ENCODE results near the gene MACROD2.

Gene MACROD2

GRCh38 chr20:14758356-14758755 is 763.0 kb downstream of the MACROD2 start:
- no peak for DNase-seq (ENCODE audit: low read depth in 3 of 3)

GRCh38 chr20:14759979-14760378 is 764.7 kb downstream of the MACROD2 start:
- no peak for DNase-seq (ENCODE audit: low read depth in 3 of 3)

DNA sequence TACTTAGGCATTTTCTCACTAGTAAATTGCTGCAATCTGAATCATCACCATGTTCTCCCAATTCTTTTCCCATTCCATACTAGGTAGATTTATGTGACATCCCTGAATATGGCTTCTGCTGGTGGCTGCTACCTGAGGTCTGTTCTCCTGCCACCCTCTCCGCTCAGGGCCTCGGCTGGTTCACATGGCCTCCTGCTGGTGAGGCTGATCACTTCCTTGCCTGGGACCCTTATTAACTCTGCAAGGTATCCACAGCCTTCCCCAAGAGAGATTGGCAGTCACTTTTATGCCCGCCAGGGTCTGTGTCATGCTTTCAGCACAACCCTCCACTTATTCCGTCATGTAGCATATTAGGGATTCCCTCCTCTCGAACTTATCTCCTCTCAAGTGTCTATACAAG is 766.6 kb downstream of the MACROD2 start:
- DNase-seq (ENCODE audit: low read depth in 3 of 3), result no peak

GRCh38 chr20:14764511-14765369 is 769.4 kb downstream of the MACROD2 start:
- DNase-seq (ENCODE audit: low read depth in 3 of 3), result no peak

GRCh38 chr20:14765370-14765701 is 770.0 kb downstream of the MACROD2 start:
- DNase-seq (ENCODE audit: low read depth in 3 of 3), result no peak

DNA sequence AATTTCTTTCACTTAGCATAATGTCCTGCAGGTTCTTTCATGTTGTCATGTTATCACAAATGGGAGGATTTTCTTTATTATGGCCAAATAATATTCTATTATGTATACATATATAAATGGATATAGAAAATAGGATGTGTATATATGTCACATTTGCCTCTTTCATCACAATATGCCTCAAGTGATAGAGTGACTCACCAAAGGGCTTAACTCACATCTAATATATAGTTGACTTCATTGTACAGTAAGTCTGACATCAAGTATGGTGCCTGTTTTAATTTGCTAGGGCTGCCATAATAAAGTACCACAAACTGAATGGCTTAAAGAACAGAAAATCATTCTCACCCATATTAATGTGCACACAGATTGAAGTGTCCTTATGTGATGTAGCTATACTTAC is 778.2 kb downstream of the MACROD2 start:
- no peak for DNase-seq (ENCODE audit: low read depth in 3 of 3)

GRCh38 chr20:14775778-14776177 is 780.5 kb downstream of the MACROD2 start:
- no peak for DNase-seq (ENCODE audit: low read depth in 3 of 3)

GRCh38 chr20:14777591-14777990 is 782.3 kb downstream of the MACROD2 start:
- DNase-seq (ENCODE audit: low read depth in 3 of 3), result no peak

GRCh38 chr20:14778096-14778495 is 782.8 kb downstream of the MACROD2 start:
- no peak for DNase-seq (ENCODE audit: low read depth in 3 of 3)

GRCh38 chr20:14778875-14779274 is 783.6 kb downstream of the MACROD2 start:
- no peak for DNase-seq (ENCODE audit: low read depth in 3 of 3)

- no peak for DNase-seq (ENCODE audit: low read depth in 3 of 3)
Measured at GRCh38 chr20:14780508-14780907, 785.2 kb downstream of the MACROD2 start.

- no peak for DNase-seq (ENCODE audit: low read depth in 3 of 3)
Measured at GRCh38 chr20:14782731-14783130, 787.4 kb downstream of the MACROD2 start.

DNA sequence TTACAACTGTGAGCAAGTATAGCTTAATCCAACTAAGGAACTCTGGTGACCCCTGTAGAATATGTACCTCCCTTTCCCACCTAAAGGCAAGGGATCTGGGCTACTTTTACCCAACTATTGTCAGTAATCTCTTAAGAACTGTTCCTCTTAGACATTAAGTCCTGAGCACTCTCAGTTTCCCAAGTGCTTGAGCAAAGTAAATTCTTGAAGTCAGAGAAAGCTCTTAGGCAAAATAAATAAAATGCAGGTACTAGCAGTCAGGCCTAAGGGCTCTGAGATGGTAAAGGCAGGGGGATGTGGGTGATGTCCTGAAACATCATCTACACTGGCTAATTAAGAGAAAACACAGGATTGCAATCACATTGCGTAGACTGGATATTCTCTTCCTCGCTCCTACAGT is 788.5 kb downstream of the MACROD2 start:
- no peak for DNase-seq (ENCODE audit: low read depth in 3 of 3)

DNA sequence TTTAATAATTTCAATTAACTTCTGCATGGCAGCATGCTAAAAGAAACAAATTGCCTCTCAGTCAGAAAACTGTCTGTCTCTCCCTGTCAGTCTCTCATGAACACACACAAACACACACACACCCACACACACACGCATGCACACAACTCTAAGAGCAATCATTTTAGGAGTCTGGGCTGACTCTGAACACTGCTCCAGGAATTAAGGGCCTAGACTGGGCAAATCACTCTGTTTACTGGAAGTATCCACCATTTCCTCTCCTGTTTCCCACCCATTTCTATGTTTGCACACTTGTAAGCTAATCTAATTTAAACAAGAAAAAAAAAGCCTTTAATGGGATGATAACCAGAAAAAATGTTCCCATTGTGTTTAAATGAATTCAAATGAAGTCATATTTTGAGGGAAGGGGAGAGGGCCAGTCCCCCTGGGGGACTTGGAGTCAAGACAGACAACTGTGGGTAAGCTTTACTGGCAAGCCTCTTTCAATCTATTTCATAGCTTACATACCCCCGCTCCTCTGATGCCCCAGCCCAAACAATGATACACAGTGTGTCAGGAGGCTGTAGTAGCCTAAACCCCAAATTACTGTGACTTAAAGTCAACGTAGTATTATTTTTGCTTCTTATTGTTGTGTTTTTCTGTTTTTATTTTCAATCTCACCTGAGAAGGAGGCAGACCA is 789.9 kb downstream of the MACROD2 start:
- DNase-seq (ENCODE audit: low read depth in 3 of 3), result no peak

DNA sequence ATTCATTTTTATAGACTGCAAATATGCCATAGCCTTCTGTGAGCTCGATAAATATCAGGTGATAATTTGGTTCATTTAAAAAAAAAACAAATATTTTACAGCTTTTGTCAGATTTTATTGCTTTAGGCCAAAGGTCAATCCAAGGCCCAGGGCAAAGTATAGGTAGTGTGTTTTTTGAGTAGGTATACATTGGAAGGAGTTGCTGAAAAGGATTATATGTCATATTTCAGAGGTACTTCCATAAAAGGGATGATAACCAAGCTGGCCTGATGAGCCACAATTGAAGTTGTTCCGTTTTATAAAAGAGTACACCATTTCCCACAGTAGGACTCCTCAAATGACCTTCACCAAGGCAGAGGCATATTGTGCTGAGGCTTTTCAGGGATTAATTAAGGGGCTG is 794.9 kb downstream of the MACROD2 start:
- no peak for DNase-seq (ENCODE audit: low read depth in 3 of 3)

GRCh38 chr20:14790771-14791620 is 795.7 kb downstream of the MACROD2 start:
- DNase-seq (ENCODE audit: low read depth in 3 of 3), result no peak

- no peak for DNase-seq (ENCODE audit: low read depth in 3 of 3)
Measured at GRCh38 chr20:14792915-14793314, 797.6 kb downstream of the MACROD2 start.

- no peak for DNase-seq (ENCODE audit: low read depth in 3 of 3)
Measured at GRCh38 chr20:14799545-14800216, 804.4 kb downstream of the MACROD2 start.

GRCh38 chr20:14800707-14801425 is 805.5 kb downstream of the MACROD2 start:
- DNase-seq (ENCODE audit: low read depth in 3 of 3), result no peak

GRCh38 chr20:14801591-14802325 is 806.4 kb downstream of the MACROD2 start:
- DNase-seq (ENCODE audit: low read depth in 3 of 3), result no peak

DNA sequence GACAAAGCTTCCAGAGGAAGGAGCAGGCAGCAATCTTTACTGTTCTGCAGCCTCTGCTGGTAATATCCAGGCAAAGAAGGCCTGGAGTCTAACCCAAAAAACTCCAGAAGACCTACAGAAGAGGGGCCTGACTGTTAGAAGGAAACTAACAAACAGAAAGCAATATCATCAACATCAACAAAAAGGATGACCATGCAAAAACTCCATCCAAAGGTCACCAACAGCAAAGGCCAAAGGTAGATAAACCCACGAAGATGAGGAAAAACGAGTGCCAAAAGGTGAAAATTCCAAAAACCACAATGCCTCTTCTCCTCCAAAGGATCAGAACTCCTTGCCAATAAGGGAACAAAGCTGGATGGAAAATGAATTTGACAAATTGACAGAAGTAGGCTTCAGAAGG is 811.9 kb downstream of the MACROD2 start:
- no peak for DNase-seq (ENCODE audit: low read depth in 3 of 3)

Measured in stimulated activated CD4-positive, alpha-beta T cell treated with anti-CD3 and anti-CD28 coated beads, TNF-alpha, amount 100 ng/mL, for 48 hours (primary cell).